Left lung (tissue), 10 donors: ENCODE results near the gene RSRC1. TPM values are rescaled to one million over a fixed set of nuclear protein-coding genes. Genes with fewer than 3 reads are reported as not detected.

ENCODE experiments used
- ATAC-seq: fragments of 200-7000 bp; cut with Tn5 transposase; one replicate; pipeline ENCODE4 v1.9.1; 2020; ENCODE audit warnings: moderate library complexity
- DNase-seq, 4 donors: peaks; one replicate each; pipeline ENCODE4 v3.0.0-alpha.2; 2013 to 2020
- H3K27ac ChIP-seq, 2 donors: fragments of 200-600 bp; sonication (generic) in 1 of 2; one replicate each; pipeline versions ENCODE4 v1.5.0 to v1.8.0; 2020 to 2021
- H3K27me3 ChIP-seq, 2 donors: fragments of 200-600 bp; sonication (generic) in 1 of 2; one replicate each; pipeline versions ENCODE4 v1.5.0 to v1.8.0; 2020 to 2021
- H3K36me3 ChIP-seq, 2 donors: fragments of 200-600 bp; sonication (generic) in 1 of 2; one replicate each; pipeline versions ENCODE4 v1.5.0 to v1.8.0; 2020 to 2021
- H3K4me1 ChIP-seq, 2 donors: fragments of 200-600 bp; one replicate each; pipeline ENCODE4 v1.8.0; 2021
- H3K4me3 ChIP-seq, 2 donors: fragments of 200-600 bp; sonication (generic) in 1 of 2; one replicate each; pipeline versions ENCODE4 v1.5.0 to v1.8.0; 2020 to 2021; ENCODE audit warnings: mild to moderate bottlenecking in 1 of 2
- H3K9me3 ChIP-seq, 2 donors: fragments of 200-600 bp; sonication (generic) in 1 of 2; one replicate each; pipeline versions ENCODE4 v1.5.0 to v1.8.0; 2020 to 2021
- CTCF ChIP-seq, 2 donors: fragments of 200-600 bp; sonication (generic) in 1 of 2; IDR thresholded peaks; one replicate each; pipeline versions ENCODE4 v1.5.0 to v1.8.0; 2021; ENCODE audit warnings: antibody characterized with exemption in 2 of 2
- intact Hi-C, 2 donors: fragments of 100-400 bp; cut with DNase I; formaldehyde crosslinking; loops; one replicate each; pipeline versions ENCODE4 v1.11.2 to v1.14.2; 2022
- polyA plus RNA-seq, 6 donors: library from polyadenylated mRNA; unstranded; fragments of 120-200 nt; gene quantifications; one replicate each; pipeline ENCODE4 v1.2.1, GENCODE V29; 2013; ENCODE audit not compliant: insufficient read length in 6 of 6
- total RNA-seq, 2 donors: library from RNA; stranded (reverse); fragmentation: NEBNext Ultra II Directional; extraction: Animal tissue kit (Norgen Biotek cat#: 25700); gene quantifications; one replicate each; pipeline ENCODE4 v1.2.1, GENCODE V29; 2021
- donor health status: DM: no; HTN: yes; CAD: no.
- donor health status: DM: no; HTN: no; CAD: no.

RSRC1 gene
- total and polyA plus RNA-seq, 8 donors: 23.7 to 30.7 (median 27.6) TPM

- ATAC-seq: no peak
- TF ChIP-seq CTCF (IDR thresholded peaks at IDR 0.05): no peak
- Histone ChIP-seq H3K36me3 (peaks cover 0 to 79% of the 10 kb centered on the region in 2 donors), H3K4me3 (no peak overlapping the region), H3K9me3 (peaks cover 0 to 6% of the 10 kb centered on the region in 2 donors), H3K27ac (no peak overlapping the region), H3K4me1 (no peaks in the 10 kb centered on the region), H3K27me3 (no peaks in the 10 kb centered on the region)
- DNase-seq: no peak
- intact Hi-C loops: no loop called here
Measured at GRCh38 chr3:158127250-158128219, 17.6 kb downstream of the RSRC1 start.

- no peak for DNase-seq
- Histone ChIP-seq H3K36me3 (peaks cover 0 to 68% of the 10 kb centered on the region in 2 donors), H3K9me3 (peaks cover 0 to 6% of the 10 kb centered on the region in 2 donors), H3K27me3 (no peaks in the 10 kb centered on the region), H3K4me1 (no peaks in the 10 kb centered on the region), H3K4me3 (no peak overlapping the region), H3K27ac (no peak overlapping the region)
- ATAC-seq: no peak
- intact Hi-C loops: no loop called here
- no peak for TF ChIP-seq CTCF (IDR thresholded peaks at IDR 0.05)
Measured at GRCh38 chr3:158128755-158129154, 18.9 kb downstream of the RSRC1 start.

- ATAC-seq (no peak), DNase-seq (no peak)
- H3K36me3 ChIP-seq: peaks cover 0 to 26% of the 10 kb centered on the region in 2 donors
- H3K27ac ChIP-seq: no peak overlapping the region
- no peaks in the 10 kb centered on the region for H3K4me1 ChIP-seq
- no peaks in the 10 kb centered on the region for H3K27me3 ChIP-seq
- no peak for TF ChIP-seq CTCF (IDR thresholded peaks at IDR 0.05)
- H3K4me3 ChIP-seq: no peak overlapping the region
- no peaks in the 10 kb centered on the region for H3K9me3 ChIP-seq
- intact Hi-C loops: no loop called here
Measured at GRCh38 chr3:158134363-158134762, 24.5 kb downstream of the RSRC1 start.

- intact Hi-C loops: no loop called here
- ATAC-seq: no peak
- Histone ChIP-seq H3K27ac (no peak overlapping the region), H3K9me3 (no peaks in the 10 kb centered on the region), H3K4me3 (no peak overlapping the region), H3K36me3 (peaks cover 0 to 13% of the 10 kb centered on the region in 2 donors), H3K4me1 (no peaks in the 10 kb centered on the region), H3K27me3 (no peaks in the 10 kb centered on the region)
- no peak for TF ChIP-seq CTCF (IDR thresholded peaks at IDR 0.05)
- DNase-seq: no peak
Measured at GRCh38 chr3:158140396-158140795, 30.5 kb downstream of the RSRC1 start.

- Histone ChIP-seq H3K4me3 (no peak overlapping the region), H3K27ac (no peak overlapping the region), H3K4me1 (no peaks in the 10 kb centered on the region), H3K27me3 (no peaks in the 10 kb centered on the region), H3K36me3 (no peaks in the 10 kb centered on the region), H3K9me3 (peaks cover 0 to 2% of the 10 kb centered on the region in 2 donors)
- ATAC-seq: no peak
- intact Hi-C loops: no loop called here
- TF ChIP-seq CTCF (IDR thresholded peaks at IDR 0.05): no peak
- DNase-seq: no peak
Measured at GRCh38 chr3:158148218-158148617, 38.3 kb downstream of the RSRC1 start.
